K562 (cell line): ENCODE data around the gene DOK4. TPM values are rescaled to one million over a fixed set of nuclear protein-coding genes. Genes with fewer than 3 reads are reported as not detected.

ENCODE experiments used
- ATAC-seq: fragments of 200-7000 bp; cut with Tn5 transposase; 3 replicates; pipeline ENCODE4 v1.9.1; 2020; ENCODE audit warnings: moderate library complexity
- BruUV-seq: library from RNA; stranded (reverse); fragments of 400-500 nt; replicated peaks from 2 replicates; lab custom pipeline; 2021; lab: Mats Ljungman, UMichigan
- CTCF ChIA-PET: fragments of 300-600 bp; formaldehyde crosslinking; extraction: SDS; loops from one replicate; lab custom pipeline; 2021; ENCODE audit warnings: low intra/inter-chr PET ratio; lab: Yijun Ruan, JAX
- POLR2A ChIA-PET: fragments of 300-600, 350-650 bp; sonication (Branson Sonifier 250); formaldehyde crosslinking; extraction: SDS; loops from one replicate; lab custom pipeline; 2021; ENCODE audit warnings: antibody characterized with exemption, inconsistent platforms; lab: Yijun Ruan, JAX
- DNase-seq, 4 experiments: peaks; one replicate each; pipeline versions ENCODE4 v3.0.0 to v3.0.0-alpha.2; 2011 to 2018; ENCODE audit warnings: low spot score in 3 of 4, mixed read lengths in 3 of 4; ENCODE audit errors: extremely low read depth in 1 of 4
- FAIRE-seq: peaks from 2 replicates; lab custom pipeline; 2011; peaks lifted over from hg19 to GRCh38; lab: Jason Lieb, UNC
- H2AFZ ChIP-seq: 2 replicates; pipeline ENCODE4 v1.6.0; 2011; ENCODE audit warnings: low read depth, low read length, control low read depth, inconsistent platforms
- H3K27ac ChIP-seq: fragments of 200-600 bp; 3 replicates; pipeline ENCODE4 v1.8.0; 2011; ENCODE audit warnings: low read depth, mild to moderate bottlenecking, control low read depth, inconsistent platforms, low read length, moderate library complexity, mixed read lengths; ENCODE audit errors: extremely low read depth
- H3K27me3 ChIP-seq, 2 experiments: fragments of 300-600 bp in 1 of 2; 2 replicates in 1 of 2; 3 replicates in 1 of 2; pipeline versions ENCODE4 v1.6.0 to v1.8.0; 2011; ENCODE audit warnings: inconsistent platforms in 2 of 2, low read length in 2 of 2, mild to moderate bottlenecking in 1 of 2, mixed read lengths in 1 of 2, moderate library complexity in 1 of 2; ENCODE audit not compliant: control insufficient read depth in 2 of 2, insufficient read depth in 2 of 2
- H3K36me3 ChIP-seq: fragments of 300-600 bp; 3 replicates; pipeline ENCODE4 v1.8.0; 2011; ENCODE audit warnings: mild to moderate bottlenecking, low read length, inconsistent platforms; ENCODE audit not compliant: control insufficient read depth, insufficient read depth
- H3K4me1 ChIP-seq, 2 experiments: fragments of 200-600 bp in 1 of 2; replicated peaks in 1 of 2; 2 replicates in 1 of 2; 3 replicates in 1 of 2; pipeline versions ENCODE4 v1.5.1 to v1.8.0; 2011; ENCODE audit warnings: inconsistent platforms in 2 of 2, low read length in 2 of 2, mild to moderate bottlenecking in 1 of 2, mixed read lengths in 1 of 2, moderate library complexity in 1 of 2; ENCODE audit not compliant: control insufficient read depth in 2 of 2, insufficient read depth in 2 of 2
- H3K4me2 ChIP-seq: 2 replicates; pipeline ENCODE4 v1.6.1; 2011; ENCODE audit warnings: low read length, control low read depth, inconsistent platforms, mixed read lengths; ENCODE audit not compliant: insufficient read depth
- H3K4me3 ChIP-seq: fragments of 200-600 bp; sonication (generic), shearing (Covaris generic); 2 replicates; pipeline ENCODE4 v1.5.1; 2016; ENCODE audit warnings: control low read depth, inconsistent platforms
- H3K79me2 ChIP-seq: fragments of 200-600 bp; 3 replicates; pipeline ENCODE4 v1.8.0; 2011; ENCODE audit warnings: low read length, inconsistent platforms; ENCODE audit not compliant: control insufficient read depth, insufficient read depth
- H3K9ac ChIP-seq, 2 experiments: 2 replicates each; pipeline versions ENCODE4 v1.6.0 to v1.6.1; 2011; ENCODE audit warnings: low read depth in 2 of 2, low read length in 2 of 2, control low read depth in 1 of 2, inconsistent platforms in 1 of 2, mild to moderate bottlenecking in 1 of 2, mixed read lengths in 1 of 2; ENCODE audit not compliant: insufficient read depth in 1 of 2
- H3K9me1 ChIP-seq: one replicate; pipeline ENCODE4 v1.6.0; 2011; ENCODE audit warnings: inconsistent platforms, mild to moderate bottlenecking, low read length, moderate library complexity; ENCODE audit not compliant: control insufficient read depth, insufficient read depth
- H3K9me3 ChIP-seq: replicated peaks from 2 replicates; pipeline ENCODE4 v1.5.1; 2011; ENCODE audit warnings: low read depth, low read length, inconsistent platforms; ENCODE audit not compliant: control insufficient read depth, insufficient read depth
- H4K20me1 ChIP-seq: replicated peaks from 2 replicates; pipeline ENCODE4 v1.6.1; 2011; ENCODE audit warnings: low read length, inconsistent platforms, mixed read lengths; ENCODE audit not compliant: control insufficient read depth, insufficient read depth
- BHLHE40 ChIP-seq: IDR thresholded peaks from 2 replicates; pipeline ENCODE4 v1.6.1; 2011; ENCODE audit warnings: low read length, improper control_type of control experiment
- GTF2A2 ChIP-seq: IDR thresholded peaks from 2 replicates; pipeline ENCODE4 v1.6.1; 2016; ENCODE audit warnings: mild to moderate bottlenecking, missing genetic modification characterization, missing compliant biosample characterization
- IRF9 ChIP-seq: fragments of 450-650 bp; IDR thresholded peaks from 2 replicates; pipeline ENCODE4 v1.6.1; 2016; ENCODE audit warnings: missing biosample characterization, missing genetic modification characterization
- NBN ChIP-seq: fragments of 450-650 bp; IDR thresholded peaks from 2 replicates; pipeline ENCODE4 v1.6.1; 2016; ENCODE audit warnings: low read depth, mild to moderate bottlenecking
- NCOA4 ChIP-seq: fragments of 450-650 bp; IDR thresholded peaks from 2 replicates; pipeline ENCODE4 v1.6.1; 2018; ENCODE audit warnings: mild to moderate bottlenecking; ENCODE audit not compliant: partially characterized antibody
- TRIM28 ChIP-seq: fragments of 450-650 bp; IDR thresholded peaks from 2 replicates; pipeline ENCODE4 v1.6.1; 2017
- ZNF668 ChIP-seq: fragments of 250-450 bp; sonication (Bioruptor Pico); IDR thresholded peaks from 2 replicates; pipeline ENCODE4 v1.8.0; 2022; ENCODE audit warnings: mild to moderate bottlenecking, inconsistent platforms
- ZNF830 ChIP-seq: fragments of 250-450 bp; sonication (Bioruptor Pico); IDR thresholded peaks from 2 replicates; pipeline ENCODE4 v1.5.0; 2021; ENCODE audit warnings: mild to moderate bottlenecking
- ZSCAN32 ChIP-seq: fragments of 450-650 bp; formaldehyde crosslinking; IDR thresholded peaks from 2 replicates; pipeline ENCODE4 v1.4.0; 2020; ENCODE audit warnings: mild to moderate bottlenecking, moderate library complexity
- WGBS: fragments of 100-300 bp; shearing (Covaris generic); methylation state at CpG from one replicate; pipeline ENCODE4 v1.1.6; 2016; ENCODE audit warnings: low coverage, mixed read lengths; ENCODE audit not compliant: insufficient coverage; ENCODE audit errors: missing lambda C conversion rate; 5-methylcytosine and 5-hydroxymethylcytosine counted together
- in situ Hi-C: fragments of 300-500 bp; cut with MboI; formaldehyde crosslinking; loops from 4 replicates; pipeline ENCODE4 v1.15.0; 2018; ENCODE audit warnings: inconsistent platforms, mixed read lengths
- intact Hi-C: fragments of 100-400 bp; cut with micrococcal nuclease; formaldehyde crosslinking; loops from 2 replicates; pipeline ENCODE4 v1.14.2; 2022
- polyA plus RNA-seq, 8 experiments: library from polyadenylated mRNA; depleted of rRNA in 4 of 8; stranded (reverse) in 5 of 8; unstranded in 3 of 8; fragments of >200 nt; fragmentation: Nextera tagmentation in 2 of 8; fragmentation: Illumina TruSeq in 1 of 8; extraction: Ambion mirVana in 2 of 8; extraction: Trizol in 1 of 8; gene quantifications; 2 replicates each; pipeline versions ENCODE4 v1.2.1 to v1.2.3, GENCODE V29; 2011 to 2014; ENCODE audit warnings: inconsistent platforms in 1 of 8, missing spikeins in 1 of 8
- total RNA-seq, 7 experiments: library from RNA; depleted of rRNA in 6 of 7; stranded (reverse); fragments of >200 nt in 6 of 7; fragmentation: Illumina TruSeq in 2 of 7; extraction: Trizol in 2 of 7; gene quantifications; 2 replicates each; pipeline versions ENCODE4 v1.2.1 to v1.2.3, GENCODE V29; 2011 to 2021; ENCODE audit warnings: low replicate concordance in 1 of 7

The DOK4 gene
- total and polyA plus RNA-seq, 9 of the 15 experiments (the other 6 are each of a cell fraction or from before 2014, with no cell fraction given) = 0.10 to 14.4 (median 8.3) TPM

DNA sequence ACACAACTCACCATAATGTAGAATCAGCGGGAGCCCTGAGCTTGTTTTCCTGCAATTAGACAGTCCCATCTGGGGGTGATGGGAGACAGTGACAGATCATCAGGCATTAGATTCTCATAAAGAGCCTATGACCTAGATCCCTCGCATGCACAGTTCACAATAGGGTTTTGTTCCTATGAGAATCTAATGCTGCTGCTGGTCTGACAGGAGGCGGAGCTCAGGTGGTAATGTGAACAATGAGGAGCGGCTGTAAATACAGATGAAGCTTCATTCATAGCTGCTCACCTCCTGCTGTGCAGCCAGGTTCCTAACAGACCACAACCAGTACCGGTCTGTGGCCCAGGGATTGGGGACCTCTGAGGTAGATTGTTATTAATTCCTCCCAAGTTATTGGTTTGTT is 2.9 kb upstream of the DOK4 start:
- no peaks in the 10 kb centered on the region for H3K9me3 ChIP-seq
- in situ Hi-C loops = no loop called here
- no peaks in the 10 kb centered on the region for H3K36me3 ChIP-seq
- no peaks in the 10 kb centered on the region for H3K9me1 ChIP-seq
- POLR2A ChIA-PET = interaction anchor here (0.6 kb wide), 1 partner anchor 115 kb away, joined by 3 read pairs; no protein-coding TSS in a partner anchor
- no peak overlapping the region for H3K4me3 ChIP-seq
- no peak for TF ChIP-seq GTF2A2
- no peak for TF ChIP-seq NCOA4
- no peak for TF ChIP-seq BHLHE40
- TF ChIP-seq ZNF668 (CRISPR knock-in tag) = no peak
- TF ChIP-seq NBN = no peak
- TF ChIP-seq TRIM28 = no peak
- no peak for TF ChIP-seq ZSCAN32
- TF ChIP-seq ZNF830 (CRISPR knock-in tag) = no peak
- no peak for TF ChIP-seq IRF9 (tag)
- no peak for DNase-seq
- FAIRE-seq = no peak
- 47% methylated on average over 5 of the region's 5 CpGs for WGBS
- H3K4me1 ChIP-seq = peaks cover 2 to 25% of the 10 kb centered on the region in 2 experiments; a peak in 3 of 5 replicates
- H3K27me3 ChIP-seq = no peaks in the 10 kb centered on the region; a peak in 1 of 5 replicates
- BruUV-seq = no TSS peak
- H3K4me2 ChIP-seq = no peak overlapping the region
- no peak overlapping the region for H3K27ac ChIP-seq
- H4K20me1 ChIP-seq = no peaks in the 10 kb centered on the region
- intact Hi-C loops = no loop called here
- no peak overlapping the region for H2AFZ ChIP-seq
- no peak overlapping the region for H3K9ac ChIP-seq
- H3K79me2 ChIP-seq = no peaks in the 10 kb centered on the region
- ATAC-seq = no peak
- CTCF ChIA-PET = no interaction called here
